AG04450 (cell line): ENCODE data around the gene SMARCD3. TPM values are rescaled to one million over a fixed set of nuclear protein-coding genes. Genes with fewer than 3 reads are reported as not detected.
A peak's percentile ranks its signal among the peaks of the same experiment; 100 is the strongest.

ENCODE experiments used
- CTCF ChIA-PET: fragments of 300-600, 350-600 bp; formaldehyde crosslinking; extraction: SDS; loops from one replicate; lab custom pipeline; 2022; ENCODE audit warnings: antibody characterized with exemption, inconsistent platforms; lab: Charles Lee
- POLR2A ChIA-PET: fragments of 350-600 bp; formaldehyde crosslinking; extraction: SDS; loops from one replicate; lab custom pipeline; 2021; ENCODE audit warnings: antibody characterized with exemption, inconsistent platforms; lab: Yijun Ruan, JAX
- DNase-seq: peaks from one replicate; pipeline ENCODE4 v3.0.0-alpha.2; 2011; ENCODE audit warnings: low read depth, low spot score
- H3K27ac ChIP-seq: one replicate; pipeline ENCODE4 v1.5.1; 2012; ENCODE audit warnings: low read depth, low read length, control low read depth
- H3K27me3 ChIP-seq: one replicate; pipeline ENCODE4 v1.6.0; 2012; ENCODE audit warnings: low read length; ENCODE audit not compliant: control insufficient read depth, insufficient read depth
- H3K4me3 ChIP-seq: 2 replicates; pipeline ENCODE4 v1.5.1; 2011; ENCODE audit warnings: mild to moderate bottlenecking, low read depth, low read length, control low read depth
- H3K9me3 ChIP-seq: 2 replicates; pipeline ENCODE4 v1.5.1; 2012; ENCODE audit warnings: low read length; ENCODE audit not compliant: control insufficient read depth, insufficient read depth
- polyA plus RNA-seq: library from polyadenylated mRNA; depleted of rRNA; stranded (reverse); fragments of >200 nt; gene quantifications from 2 replicates; pipeline ENCODE4 v1.2.3, GENCODE V29; 2011
- TF ChIP-seq, protein P1 (sequence below): IDR thresholded peaks from 2 replicates; pipeline ENCODE4 v1.5.1; 2011; ENCODE audit warnings: low read depth, low read length, control low read depth, inconsistent platforms

The SMARCD3 gene
- polyA plus RNA-seq, 1 experiment: 39.2 TPM

DNA sequence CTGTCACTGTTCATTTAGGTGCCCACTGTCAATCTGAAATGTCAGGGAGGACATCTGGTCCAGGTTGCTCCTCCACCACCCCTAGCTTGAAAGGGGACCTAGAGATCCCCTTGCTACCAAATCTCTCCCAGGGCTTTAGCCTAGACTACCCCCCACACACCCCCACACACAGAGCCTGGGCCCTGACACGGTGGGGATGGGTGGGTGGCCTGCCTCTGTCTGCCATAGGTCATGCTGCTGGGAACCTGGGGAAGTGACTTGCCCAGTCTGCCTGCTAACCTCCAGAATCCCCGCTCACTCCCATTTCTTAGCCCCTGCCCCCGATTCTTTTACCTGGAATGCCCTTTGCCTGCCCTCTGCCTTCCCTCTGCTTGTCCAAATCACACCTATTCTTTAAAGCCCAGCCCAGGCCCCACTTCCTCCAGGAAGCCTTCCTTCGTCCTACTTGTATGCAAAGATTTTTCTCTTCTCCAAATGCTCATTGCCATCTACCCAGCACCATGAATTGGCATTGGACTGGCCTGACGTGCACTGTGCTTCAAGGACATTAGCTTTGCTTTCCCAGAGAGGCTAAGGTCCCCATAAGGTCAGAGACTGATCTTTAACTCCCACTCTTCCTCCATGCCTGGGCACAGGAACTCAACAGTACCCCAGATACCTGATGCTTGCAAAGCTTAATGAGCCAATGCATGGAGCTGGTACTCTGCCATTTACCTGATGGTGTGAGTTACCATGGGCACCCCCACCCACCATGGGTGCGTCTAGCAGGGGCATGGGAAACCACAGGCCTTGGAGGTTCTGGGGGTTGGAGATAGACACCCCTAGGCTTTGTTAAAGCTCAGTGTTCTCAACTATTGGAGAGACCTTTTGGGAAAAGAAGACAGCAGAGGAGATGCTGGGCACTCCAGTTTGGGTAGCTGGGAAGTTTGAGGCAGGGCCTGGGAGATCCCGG is 2.0 kb upstream of the SMARCD3 start:
- H3K27me3 ChIP-seq: peaks cover 5% of the 10 kb centered on the region
- DNase-seq: no peak
- peak overlapping the region; percentile 21 for H3K27ac ChIP-seq
- TF ChIP-seq, protein P1, sequence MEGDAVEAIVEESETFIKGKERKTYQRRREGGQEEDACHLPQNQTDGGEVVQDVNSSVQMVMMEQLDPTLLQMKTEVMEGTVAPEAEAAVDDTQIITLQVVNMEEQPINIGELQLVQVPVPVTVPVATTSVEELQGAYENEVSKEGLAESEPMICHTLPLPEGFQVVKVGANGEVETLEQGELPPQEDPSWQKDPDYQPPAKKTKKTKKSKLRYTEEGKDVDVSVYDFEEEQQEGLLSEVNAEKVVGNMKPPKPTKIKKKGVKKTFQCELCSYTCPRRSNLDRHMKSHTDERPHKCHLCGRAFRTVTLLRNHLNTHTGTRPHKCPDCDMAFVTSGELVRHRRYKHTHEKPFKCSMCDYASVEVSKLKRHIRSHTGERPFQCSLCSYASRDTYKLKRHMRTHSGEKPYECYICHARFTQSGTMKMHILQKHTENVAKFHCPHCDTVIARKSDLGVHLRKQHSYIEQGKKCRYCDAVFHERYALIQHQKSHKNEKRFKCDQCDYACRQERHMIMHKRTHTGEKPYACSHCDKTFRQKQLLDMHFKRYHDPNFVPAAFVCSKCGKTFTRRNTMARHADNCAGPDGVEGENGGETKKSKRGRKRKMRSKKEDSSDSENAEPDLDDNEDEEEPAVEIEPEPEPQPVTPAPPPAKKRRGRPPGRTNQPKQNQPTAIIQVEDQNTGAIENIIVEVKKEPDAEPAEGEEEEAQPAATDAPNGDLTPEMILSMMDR: no peak
- ChIA-PET POLR2A (interaction anchor here (0.5 kb wide), 1 partner anchor 112 kb away, joined by 3 read pairs; no protein-coding TSS in a partner anchor), CTCF (interaction anchor here (0.5 to 3.1 kb wide), 2 partner anchors 52 to 65 kb away, joined by 3 to 10 read pairs; no protein-coding TSS in a partner anchor)
- H3K9me3 ChIP-seq: no peaks in the 10 kb centered on the region; the same call in 1 of the 2 replicates
- H3K4me3 ChIP-seq: peak overlapping the region; percentile 45; the same call in 1 of the 2 replicates

DNA sequence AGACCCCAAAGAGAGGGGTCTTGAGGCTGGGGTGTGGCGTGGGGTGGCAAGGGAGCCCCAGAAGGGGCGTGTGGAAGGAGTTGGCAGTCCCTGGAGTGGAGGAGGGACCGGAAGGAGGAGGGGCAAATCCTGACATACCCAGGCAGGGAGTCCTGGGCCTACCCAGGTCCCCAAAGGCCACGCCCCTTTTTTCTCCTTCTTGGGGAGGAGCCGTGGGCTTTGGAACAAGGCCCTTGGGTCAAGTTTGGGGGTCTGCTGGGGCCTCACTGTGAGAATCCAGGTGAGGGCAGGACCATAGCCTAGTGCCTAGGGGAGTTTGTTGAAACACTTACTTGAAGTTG is 1.2 kb upstream of the SMARCD3 start:
- TF ChIP-seq, protein P1: no peak
- no peak overlapping the region for H3K27ac ChIP-seq
- ChIA-PET POLR2A (no interaction called here), CTCF (no interaction called here)
- no peak for DNase-seq
- no peaks in the 10 kb centered on the region; the same call in 1 of the 2 replicates for H3K9me3 ChIP-seq
- H3K4me3 ChIP-seq: no peak overlapping the region
- no peaks in the 10 kb centered on the region for H3K27me3 ChIP-seq

- TF ChIP-seq, protein P1: no peak
- ChIA-PET POLR2A (interaction anchor here (0.6 to 0.8 kb wide), 3 partner anchors 15 to 104 kb away, joined by 4 to 7 read pairs (median 5); no protein-coding TSS in a partner anchor), CTCF (no interaction called here)
- H3K27ac ChIP-seq: peak overlapping the region; percentile 77
- H3K4me3 ChIP-seq: peak overlapping the region; percentile 73
- no peak for DNase-seq
- no peaks in the 10 kb centered on the region for H3K27me3 ChIP-seq
- no peaks in the 10 kb centered on the region; the same call in 1 of the 2 replicates for H3K9me3 ChIP-seq
Measured at GRCh38 chr7:151249034-151249731, 689 bp upstream of the SMARCD3 start.

- POLR2A ChIA-PET: interaction anchor here (1.3 kb wide), 1 partner anchor 20 kb away, joined by 6 read pairs; the partner anchor contains the start of gene ABCF2
- Histone ChIP-seq H3K27me3 (no peaks in the 10 kb centered on the region), H3K4me3 (peak overlapping the region; percentile 73), H3K9me3 (no peaks in the 10 kb centered on the region; the same call in 1 of the 2 replicates), H3K27ac (peak overlapping the region; percentile 65)
- CTCF ChIA-PET: interaction anchor here (0.9 to 2.3 kb wide), 6 partner anchors 11 to 119 kb away, joined by 3 to 7 read pairs (median 4); no protein-coding TSS in a partner anchor
- TF ChIP-seq, protein P1: no peak
- no peak for DNase-seq
Measured at GRCh38 chr7:151247611-151248345, 716 bp downstream of the SMARCD3 start.
